Common myeloid progenitor, CD34-positive (primary cell): Measurements from ENCODE around the gene C17orf100.
"Not testable (repeated sequence)": the region's sequence is repeated elsewhere in the genome, so short reads cannot be mapped to it uniquely, and the experiment has no call there.

ENCODE experiments used
- CTCF ChIA-PET: fragments of 350-600 bp; sonication (Branson Sonifier 250); formaldehyde crosslinking; loops from one replicate; lab custom pipeline; 2021; ENCODE audit warnings: antibody characterized with exemption; lab: Charles Lee
- POLR2A ChIA-PET: fragments of 350-600 bp; sonication (Branson Sonifier 250); formaldehyde crosslinking; loops from one replicate; lab custom pipeline; 2021; ENCODE audit warnings: antibody characterized with exemption; lab: Charles Lee
- DNase-seq, 3 donors: peaks; one replicate each; pipeline versions ENCODE4 v3.0.0 to v3.0.0-alpha.2; 2013
- H3K27ac ChIP-seq, 2 experiments: 1 replicate in 1 of 2; 2 replicates in 1 of 2; pipeline ENCODE4 v1.7.0; 2013; ENCODE audit warnings: inconsistent platforms in 2 of 2, low read length in 2 of 2, mild to moderate bottlenecking in 2 of 2, low read depth in 1 of 2, moderate library complexity in 1 of 2; ENCODE audit not compliant: severe bottlenecking in 2 of 2, insufficient read depth in 1 of 2, poor library complexity in 1 of 2
- H3K27me3 ChIP-seq, 5 experiments: replicated peaks in 2 of 5; 1 replicate in 3 of 5; 2 replicates in 2 of 5; pipeline versions ENCODE4 v1.6.1 to v1.7.0; 2013; ENCODE audit warnings: low read length in 4 of 5, mild to moderate bottlenecking in 2 of 5, moderate library complexity in 2 of 5, inconsistent platforms in 1 of 5; ENCODE audit not compliant: insufficient read depth in 5 of 5, control insufficient read depth in 4 of 5
- H3K36me3 ChIP-seq, 4 experiments: 1 replicate in 2 of 4; 2 replicates in 2 of 4; pipeline versions ENCODE4 v1.6.1 to v1.7.0; 2013; ENCODE audit warnings: low read length in 3 of 4, control low read depth in 1 of 4, mild to moderate bottlenecking in 1 of 4; ENCODE audit not compliant: control insufficient read depth in 4 of 4, insufficient read depth in 4 of 4
- H3K4me1 ChIP-seq, 4 experiments: 1 replicate in 3 of 4; 2 replicates in 1 of 4; pipeline versions ENCODE4 v1.6.1 to v1.7.1; 2013; ENCODE audit warnings: low read length in 3 of 4, mild to moderate bottlenecking in 3 of 4, control low read depth in 1 of 4, inconsistent platforms in 1 of 4, moderate library complexity in 1 of 4; ENCODE audit not compliant: control insufficient read depth in 4 of 4, insufficient read depth in 4 of 4; ENCODE audit errors: control extremely low read depth in 1 of 4
- H3K4me3 ChIP-seq, 7 experiments: 1 replicate in 4 of 7; 2 replicates in 3 of 7; pipeline versions ENCODE4 v1.5.1 to v1.7.0; 2013; ENCODE audit warnings: mild to moderate bottlenecking in 7 of 7, low read length in 6 of 7, moderate library complexity in 6 of 7, inconsistent platforms in 2 of 7, low read depth in 2 of 7, control low read depth in 1 of 7; ENCODE audit not compliant: insufficient read depth in 4 of 7, control insufficient read depth in 1 of 7; ENCODE audit errors: extremely low read depth in 1 of 7
- H3K9me3 ChIP-seq, 5 experiments: 1 replicate in 4 of 5; 2 replicates in 1 of 5; pipeline versions ENCODE4 v1.6.1 to v1.7.1; 2013; ENCODE audit warnings: low read length in 4 of 5, mild to moderate bottlenecking in 2 of 5, inconsistent platforms in 1 of 5, low read depth in 1 of 5, moderate library complexity in 1 of 5; ENCODE audit not compliant: control insufficient read depth in 4 of 5, insufficient read depth in 2 of 5; ENCODE audit errors: control extremely low read depth in 1 of 5
- WGBS: methylation state at CpG from one replicate; pipeline ENCODE4 v1.1.5; 2013; ENCODE audit not compliant: insufficient coverage; 5-methylcytosine and 5-hydroxymethylcytosine counted together

C17orf100 gene

DNA sequence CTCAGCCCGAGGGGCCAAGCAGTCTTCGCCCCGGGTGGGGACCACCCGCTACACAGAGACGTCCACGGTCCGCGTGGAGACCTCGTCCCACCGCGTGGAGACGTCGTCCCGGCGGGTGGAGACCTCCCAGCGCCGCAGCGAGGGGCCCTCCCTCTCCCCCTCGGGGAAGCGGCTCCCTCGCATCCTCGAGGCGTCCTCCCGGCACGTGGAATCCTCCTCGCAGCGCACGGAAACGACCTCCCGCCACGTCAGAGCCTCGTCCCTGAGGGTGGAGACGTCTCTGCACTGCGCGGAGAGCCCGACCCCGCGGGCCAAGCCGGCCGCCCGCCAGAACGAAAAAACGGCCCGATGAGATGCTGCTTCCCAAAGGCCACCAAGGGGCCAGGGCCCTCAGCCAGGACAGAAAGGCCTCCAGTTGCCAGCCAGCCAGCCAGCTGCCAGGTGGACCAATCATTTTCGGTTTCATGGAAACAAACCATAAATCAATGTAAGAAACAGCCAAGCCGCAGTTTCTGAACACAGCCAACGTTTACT, 424 bp downstream of the C17orf100 start:
- WGBS, result 3% methylated on average over 47 of the region's 47 CpGs
- H3K4me1 ChIP-seq, result peaks cover 13 to 38% (median 36%) of the 10 kb centered on the region in 4 experiments
- ChIA-PET CTCF (interaction anchor here (0.8 to 2.1 kb wide), 3 partner anchors 9 to 179 kb away, joined by 3 to 7 read pairs (median 4); no protein-coding TSS in a partner anchor), POLR2A (interaction anchor here (0.8 kb wide), 1 partner anchor 13 kb away, joined by 3 read pairs; no protein-coding TSS in a partner anchor)
- no peaks in the 10 kb centered on the region for H3K9me3 ChIP-seq
- peak overlapping the region in 1 of 2 experiments; percentile 100 for H3K27ac ChIP-seq
- H3K4me3 ChIP-seq, result peak overlapping the region; percentile 45 to 98 (median 90)
- peaks cover 0 to 22% (median 14%) of the 10 kb centered on the region in 5 experiments for H3K27me3 ChIP-seq
- peak in 2 of 3 donors; percentile 53 to 64 for DNase-seq
- H3K36me3 ChIP-seq, result peaks cover 3 to 9% (median 6%) of the 10 kb centered on the region in 4 experiments

DNA sequence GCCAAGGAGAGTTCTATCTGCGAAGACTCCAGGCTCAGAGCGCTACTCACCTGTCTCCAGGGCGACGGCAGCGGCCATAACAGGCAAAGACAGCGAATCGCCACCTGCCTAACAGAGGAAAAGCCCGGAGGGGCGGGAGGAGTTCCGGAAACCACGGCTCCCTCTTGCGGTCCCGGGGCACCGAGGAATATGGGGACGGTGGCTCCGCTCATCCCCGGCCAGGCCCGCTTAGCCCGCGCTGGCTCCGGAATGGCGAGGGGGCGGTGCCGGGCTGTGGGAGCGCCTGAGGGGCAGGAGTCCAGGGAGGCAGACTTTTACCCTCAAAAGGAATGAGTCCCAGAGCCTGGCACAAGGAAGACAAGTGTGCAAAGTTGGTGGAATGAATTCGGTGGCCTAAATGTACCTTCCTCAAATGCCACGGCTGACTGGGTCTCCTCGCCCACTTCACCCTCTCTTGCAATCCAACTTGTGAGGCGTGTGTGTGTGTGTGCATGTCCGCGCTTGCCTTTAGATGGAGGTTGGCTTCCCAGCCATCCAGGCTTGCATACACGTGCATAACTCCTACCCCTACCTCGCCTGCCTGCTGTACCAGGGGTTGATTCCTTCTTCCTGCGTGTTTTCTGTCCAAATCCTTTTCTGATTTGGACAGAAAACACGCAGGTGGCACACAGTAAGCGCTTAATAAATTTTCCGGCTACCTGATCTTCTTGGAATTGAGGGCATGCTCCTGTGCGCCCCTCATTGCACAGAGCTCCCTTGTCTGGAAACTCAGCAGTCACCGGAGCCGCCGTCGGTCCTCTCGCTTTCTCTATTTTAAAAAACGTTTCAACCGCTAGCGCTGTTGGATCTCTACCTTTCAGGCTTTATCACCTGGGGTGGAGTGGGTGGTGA, 3.5 kb downstream of the C17orf100 start:
- Histone ChIP-seq H3K36me3 (no peaks in the 10 kb centered on the region), H3K4me1 (peaks cover 12 to 48% (median 42%) of the 10 kb centered on the region in 4 experiments), H3K4me3 (peak overlapping the region in 2 of 7 experiments; percentile 23 to 46), H3K9me3 (no peaks in the 10 kb centered on the region), H3K27me3 (peaks cover 0 to 36% (median 20%) of the 10 kb centered on the region in 5 experiments), H3K27ac (no peak overlapping the region)
- ChIA-PET CTCF (no interaction called here), POLR2A (no interaction called here)
- peak in 1 of 3 donors; percentile 36 for DNase-seq
- WGBS, result 50% methylated on average over 38 of the region's 46 CpGs

DNA sequence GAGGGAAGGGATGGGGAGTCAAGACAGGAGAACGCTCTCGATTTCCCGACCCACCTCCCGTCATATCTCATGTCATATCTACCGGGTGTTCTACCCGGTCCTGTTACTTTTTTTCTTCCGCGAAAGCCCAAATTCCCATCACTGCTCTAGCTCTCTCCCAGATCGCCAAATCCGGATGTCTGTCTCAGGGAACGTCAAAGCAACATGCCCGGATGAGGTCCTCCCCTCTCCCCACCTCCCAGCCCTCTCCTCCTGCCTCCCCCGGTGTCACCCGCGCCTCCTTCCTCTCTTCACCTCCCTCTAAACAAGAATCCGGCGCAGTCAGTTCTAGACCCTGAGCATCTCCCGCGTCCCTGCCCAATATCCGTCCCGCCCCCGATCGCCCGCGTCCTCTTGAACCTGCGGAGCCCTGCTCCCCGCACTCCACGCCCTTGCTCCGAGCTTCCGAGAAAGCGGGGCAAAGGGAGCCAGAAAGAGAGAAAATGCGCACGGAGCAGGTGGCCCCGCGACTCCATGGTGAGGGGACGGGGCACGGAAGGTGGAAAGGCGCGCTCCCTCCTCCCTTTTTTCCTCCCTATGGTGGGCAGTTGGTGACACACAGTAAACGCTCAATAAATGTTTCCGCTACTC, 4.3 kb downstream of the C17orf100 start:
- 7% methylated on average over 4 of the region's 41 CpGs for WGBS
- DNase-seq, H3K27ac ChIP-seq, H3K9me3 ChIP-seq, CTCF ChIA-PET, H3K36me3 ChIP-seq, POLR2A ChIA-PET: not testable (repeated sequence)
- H3K27me3 ChIP-seq, result peaks cover 0 to 36% (median 20%) of the 10 kb centered on the region in 5 experiments
- H3K4me1 ChIP-seq, result peaks cover 7 to 51% (median 42%) of the 10 kb centered on the region in 4 experiments
- H3K4me3 ChIP-seq, result peak overlapping the region in 3 of 7 experiments; percentile 4 to 48 (median 46)

GRCh38 chr17:6656797-6657632, 5.5 kb downstream of the C17orf100 start:
- H3K36me3 ChIP-seq, H3K27ac ChIP-seq, POLR2A ChIA-PET, H3K9me3 ChIP-seq, CTCF ChIA-PET: not testable (repeated sequence)
- Histone ChIP-seq H3K4me3 (peak overlapping the region in 5 of 7 experiments; percentile 32 to 63 (median 50)), H3K27me3 (peaks cover 0 to 36% (median 20%) of the 10 kb centered on the region in 5 experiments), H3K4me1 (peaks cover 13 to 52% (median 46%) of the 10 kb centered on the region in 4 experiments)
- 10% methylated on average over 20 of the region's 55 CpGs for WGBS
- peak in 2 of 3 donors; percentile 66 to 78 for DNase-seq

DNA sequence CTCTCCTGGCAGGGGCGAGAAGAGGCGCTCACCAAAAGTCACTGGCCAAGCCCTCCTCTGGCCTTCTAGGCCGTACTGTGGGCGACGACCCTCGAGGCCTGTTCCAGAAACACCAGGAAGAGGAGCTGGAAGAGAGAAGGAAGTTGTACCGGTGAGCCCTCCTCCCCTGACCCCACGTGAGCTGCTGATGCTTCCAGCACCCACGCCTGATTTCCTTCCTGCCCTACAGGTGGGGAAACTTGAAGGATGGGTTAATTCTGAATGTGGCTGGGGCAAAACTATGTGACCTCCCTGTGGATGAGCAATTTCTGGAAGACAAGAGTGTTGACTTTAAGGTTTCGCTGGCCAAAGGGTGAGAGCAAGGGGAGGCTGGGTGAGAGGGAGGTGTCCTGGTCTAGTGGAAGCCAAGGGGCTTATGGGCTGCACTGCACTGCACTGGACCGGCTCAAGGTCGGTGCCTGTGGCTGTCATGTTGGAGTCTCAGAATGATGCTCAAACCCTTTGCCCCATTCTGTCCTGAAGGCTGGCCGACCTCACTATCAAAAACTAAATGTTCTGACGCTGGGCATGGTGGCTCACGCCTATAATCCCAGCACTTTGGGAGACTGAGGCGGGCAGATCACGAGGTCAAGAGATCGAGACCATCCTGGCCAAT, 6.2 kb downstream of the C17orf100 start:
- no peak for DNase-seq
- Histone ChIP-seq H3K9me3 (no peaks in the 10 kb centered on the region), H3K36me3 (no peaks in the 10 kb centered on the region), H3K27ac (no peak overlapping the region), H3K27me3 (peaks cover 0 to 36% (median 19%) of the 10 kb centered on the region in 5 experiments), H3K4me1 (peaks cover 7 to 49% (median 42%) of the 10 kb centered on the region in 4 experiments), H3K4me3 (peak overlapping the region in 4 of 7 experiments; percentile 31 to 63 (median 56))
- 79% methylated on average over 14 of the region's 18 CpGs for WGBS
- CTCF ChIA-PET, result no interaction called here
- POLR2A ChIA-PET, result no interaction called here

GRCh38 chr17:6658411-6658810, 6.8 kb downstream of the C17orf100 start:
- DNase-seq, H3K9me3 ChIP-seq, H3K4me3 ChIP-seq, CTCF ChIA-PET, H3K36me3 ChIP-seq, H3K27ac ChIP-seq, POLR2A ChIA-PET: not testable (repeated sequence)
- Histone ChIP-seq H3K4me1 (peaks cover 6 to 44% (median 41%) of the 10 kb centered on the region in 4 experiments), H3K27me3 (peaks cover 0 to 36% (median 15%) of the 10 kb centered on the region in 5 experiments)
- WGBS, result no CpG with 5 or more reads among the region's 5 CpGs
